ENCODE measurements around the gene UBE2L3. TPM values are rescaled to one million over a fixed set of nuclear protein-coding genes. Genes with fewer than 3 reads are reported as not detected.

Gene UBE2L3
- total RNA-seq, 1 donor from 2014 or later: 62.4 TPM

Other genes starting within 250 kb of the UBE2L3 start
- 0.16 TPM in 1 of 2 replicates, not detected in the other for gene RIMBP3B, start 184.0 kb upstream of the UBE2L3 start, total RNA-seq
- 5.7 and 6.2 TPM in 2 replicates for gene HIC2, start 150.3 kb upstream of the UBE2L3 start, total RNA-seq
- gene TMEM191C, start 100.3 kb upstream of the UBE2L3 start, total RNA-seq: 0.59 and 0.67 TPM in 2 replicates
- gene RIMBP3C, start 16.3 kb upstream of the UBE2L3 start, total RNA-seq: 0.32 and 0.34 TPM in 2 replicates
- 51.7 and 51.8 TPM in 2 replicates for gene YDJC, start 62.3 kb downstream of the UBE2L3 start, total RNA-seq
- gene CCDC116, start 65.0 kb downstream of the UBE2L3 start, total RNA-seq: 0.54 and 0.73 TPM in 2 replicates
- 98.8 and 100 TPM in 2 replicates for gene SDF2L1, start 74.6 kb downstream of the UBE2L3 start, total RNA-seq
- gene PPIL2, start 98.3 kb downstream of the UBE2L3 start, total RNA-seq: 53.1 and 53.3 TPM in 2 replicates
- gene YPEL1, start 168.1 kb downstream of the UBE2L3 start, total RNA-seq: 0.34 and 0.71 TPM in 2 replicates

Data from activated T-helper 1 cell treated with anti-CD3 and anti-CD28 coated beads, Interleukin-12 subunit alpha, Interleukin-12 subunit beta, Interleukin-2, Interleukin-4 antibody, amounts not matched to agents 30 ng/mL and 10 ng/mL and 1 ng/mL, durations not matched to agents 14 hours and 24 hours and 36 hours (primary cell).